GM23338 (cell line): ENCODE results near the gene NOX4. TPM values are rescaled to one million over a fixed set of nuclear protein-coding genes. Genes with fewer than 3 reads are reported as not detected.

Source experiments
- ATAC-seq: fragments of 200-7000 bp; cut with Tn5 transposase; 3 replicates; pipeline ENCODE4 v1.9.1; 2020
- DNase-seq: peaks from one replicate; pipeline ENCODE4 v3.0.0-alpha.2; 2015; ENCODE audit warnings: low spot score
- H2AFZ ChIP-seq: fragments of 200-600 bp; sonication (generic); 2 replicates; pipeline ENCODE4 v1.8.0; 2016; ENCODE audit warnings: antibody characterized with exemption, mild to moderate bottlenecking, moderate library complexity
- H3F3A ChIP-seq: fragments of 200-600 bp; sonication (generic); replicated peaks from 2 replicates; pipeline ENCODE4 v1.8.0; 2017; ENCODE audit warnings: antibody characterized with exemption, mixed run types, low read depth
- H3K27ac ChIP-seq: fragments of 200-600 bp; sonication (generic); 2 replicates; pipeline ENCODE4 v1.6.1; 2016; ENCODE audit warnings: low read depth
- H3K27me3 ChIP-seq: fragments of 200-600 bp; sonication (generic); 2 replicates; pipeline ENCODE4 v1.8.0; 2016; ENCODE audit warnings: mild to moderate bottlenecking, mixed run types, moderate library complexity; ENCODE audit not compliant: insufficient read depth
- H3K36me3 ChIP-seq: fragments of 200-600 bp; sonication (generic); 2 replicates; pipeline ENCODE4 v1.8.0; 2016; ENCODE audit warnings: mild to moderate bottlenecking; ENCODE audit not compliant: insufficient read depth
- H3K4me1 ChIP-seq: fragments of 200-600 bp; sonication (generic); 2 replicates; pipeline ENCODE4 v1.8.0; 2016; ENCODE audit warnings: mild to moderate bottlenecking, moderate library complexity; ENCODE audit not compliant: insufficient read depth
- H3K4me2 ChIP-seq: fragments of 200-600 bp; sonication (generic); 2 replicates; pipeline ENCODE4 v1.7.1; 2017; ENCODE audit warnings: mixed run types
- H3K4me3 ChIP-seq: fragments of 200-600 bp; sonication (generic); 2 replicates; pipeline ENCODE4 v1.6.1; 2016; ENCODE audit warnings: mixed run types
- H3K79me2 ChIP-seq: fragments of 200-600 bp; sonication (generic); replicated peaks from 2 replicates; pipeline ENCODE4 v1.8.0; 2017; ENCODE audit warnings: mild to moderate bottlenecking; ENCODE audit not compliant: insufficient read depth
- H3K9me2 ChIP-seq: fragments of 200-600 bp; sonication (generic); 2 replicates; pipeline ENCODE4 v1.8.0; 2017; ENCODE audit not compliant: insufficient read depth
- H4K20me1 ChIP-seq: fragments of 200-600 bp; sonication (generic); replicated peaks from 2 replicates; pipeline ENCODE4 v1.8.0; 2017; ENCODE audit warnings: mild to moderate bottlenecking; ENCODE audit not compliant: insufficient read depth
- H3K27ac Mint-ChIP-seq: 2 replicates; pipeline ENCODE4 v1.8.0; 2020; ENCODE audit warnings: inconsistent platforms, mild to moderate bottlenecking, moderate library complexity, mixed read lengths
- H3K27me3 Mint-ChIP-seq: 3 replicates; pipeline ENCODE4 v1.8.0; 2022; ENCODE audit warnings: low read depth, mild to moderate bottlenecking, moderate library complexity, mixed read lengths, inconsistent platforms; ENCODE audit not compliant: insufficient read depth, poor library complexity
- H3K36me3 Mint-ChIP-seq: 3 replicates; pipeline ENCODE4 v1.8.0; 2021; ENCODE audit warnings: low read depth, mild to moderate bottlenecking, inconsistent platforms, moderate library complexity, mixed read lengths
- H3K4me1 Mint-ChIP-seq: 3 replicates; pipeline ENCODE4 v1.8.0; 2020; ENCODE audit warnings: mild to moderate bottlenecking, inconsistent platforms, mixed read lengths
- H3K4me3 Mint-ChIP-seq: 3 replicates; pipeline ENCODE4 v1.8.0; 2021; ENCODE audit warnings: moderate library complexity, mild to moderate bottlenecking, inconsistent platforms, mixed read lengths
- H3K9me3 Mint-ChIP-seq: 3 replicates; pipeline ENCODE4 v1.8.0; 2020; ENCODE audit warnings: moderate library complexity, mild to moderate bottlenecking, inconsistent platforms, mixed read lengths
- CREB1 ChIP-seq: fragments of 250-450 bp; sonication (Bioruptor Pico); IDR thresholded peaks from 2 replicates; pipeline ENCODE4 v1.5.0; 2020; ENCODE audit warnings: low read depth, mild to moderate bottlenecking, moderate library complexity
- EZH2 ChIP-seq: fragments of 200-600 bp; sonication (generic); IDR thresholded peaks from one replicate; pipeline ENCODE4 v1.8.0; 2017; ENCODE audit warnings: antibody characterized with exemption, mild to moderate bottlenecking, low read depth; ENCODE audit not compliant: unreplicated experiment
- EZH2phosphoT487 ChIP-seq: fragments of 200-600 bp; sonication (generic); IDR thresholded peaks from one replicate; pipeline ENCODE4 v1.8.1; 2018; ENCODE audit warnings: antibody characterized with exemption; ENCODE audit not compliant: unreplicated experiment
- NANOG ChIP-seq: IDR thresholded peaks from 2 replicates; pipeline ENCODE4 v1.6.1; 2016; ENCODE audit warnings: antibody characterized with exemption, borderline replicate concordance
- POLR2AphosphoS5 ChIP-seq: IDR thresholded peaks from 2 replicates; pipeline ENCODE4 v1.6.1; 2016; ENCODE audit warnings: antibody characterized with exemption, low read depth
- STAT1 ChIP-seq: IDR thresholded peaks from one replicate; pipeline ENCODE4 v1.6.1; 2016; ENCODE audit warnings: antibody characterized with exemption; ENCODE audit not compliant: unreplicated experiment
- ZNF114 ChIP-seq: fragments of 250-450 bp; sonication (Bioruptor Pico); IDR thresholded peaks from 2 replicates; pipeline ENCODE4 v1.5.0; 2020; ENCODE audit warnings: mild to moderate bottlenecking, moderate library complexity
- ZNF331 ChIP-seq: fragments of 250-450 bp; sonication (Bioruptor Pico); IDR thresholded peaks from 2 replicates; pipeline ENCODE4 v1.5.0; 2020; ENCODE audit warnings: low read depth, mild to moderate bottlenecking, moderate library complexity
- polyA plus RNA-seq: library from polyadenylated mRNA; unstranded; fragments of >200 nt; fragmentation: Nextera tagmentation; extraction: Ambion mirVana; gene quantifications from 2 replicates; pipeline ENCODE4 v1.2.1, GENCODE V29; 2016
- total RNA-seq: library from RNA; depleted of rRNA; stranded (reverse); fragments of >200 nt; shearing (Covaris generic); gene quantifications from 2 replicates; pipeline ENCODE4 v1.2.3, GENCODE V29; 2014
- TF ChIP-seq, protein P1 (sequence below): IDR thresholded peaks from 2 replicates; pipeline ENCODE4 v1.6.1; 2016; ENCODE audit warnings: antibody characterized with exemption
- TF ChIP-seq, protein P2 (sequence below): fragments of 250-450 bp; sonication (Bioruptor Pico); IDR thresholded peaks from 2 replicates; pipeline ENCODE4 v1.5.0; 2020; ENCODE audit warnings: mild to moderate bottlenecking, moderate library complexity
- TF ChIP-seq, protein P3 (sequence below): IDR thresholded peaks from one replicate; pipeline ENCODE4 v1.6.1; 2018; ENCODE audit warnings: antibody characterized with exemption; ENCODE audit not compliant: unreplicated experiment
- TF ChIP-seq, protein P4 (sequence below), 2 experiments: fragments of 200-600 bp in 1 of 2; sonication (generic) in 1 of 2; conservative IDR thresholded peaks; 2 replicates each; pipeline versions ENCODE4 v1.5.1 to v1.6.1; 2016 to 2017; ENCODE audit warnings: antibody characterized with exemption in 2 of 2, low read depth in 2 of 2, mild to moderate bottlenecking in 2 of 2, moderate library complexity in 1 of 2

The NOX4 gene
- total and polyA plus RNA-seq, 2 experiments from 2014 or later: 1.9 to 2.6 TPM

DNA sequence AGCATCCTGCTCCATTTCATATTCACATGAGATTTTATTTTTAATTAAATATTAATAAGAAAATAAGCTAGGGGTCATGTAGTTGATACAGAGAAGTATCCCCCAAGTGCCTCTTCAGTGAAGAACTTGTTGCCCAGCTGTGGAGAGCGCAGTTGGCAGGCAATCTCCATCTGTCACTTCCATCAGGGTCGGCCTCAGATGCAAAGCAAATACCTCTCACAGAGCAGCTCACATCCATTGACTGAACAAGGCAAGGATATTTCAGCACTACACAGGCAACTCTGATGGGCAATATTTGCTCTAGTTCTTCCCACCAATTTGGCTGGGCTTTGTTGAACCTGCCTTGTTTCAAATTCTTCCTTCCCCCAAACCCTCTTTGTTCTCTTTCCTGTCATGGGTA lies 129.4 kb downstream of the NOX4 start:
- Mint-ChIP-seq H3K9me3 (no peaks in the 10 kb centered on the region; the same call in 2 of the 3 replicates), H3K27ac (no peak overlapping the region), H3K4me1 (peaks cover 22% of the 10 kb centered on the region), H3K4me3 (no peak overlapping the region), H3K27me3 (no peaks in the 10 kb centered on the region), H3K36me3 (peaks cover 5% of the 10 kb centered on the region; the same call in 2 of the 3 replicates)
- Histone ChIP-seq H4K20me1 (no peaks in the 10 kb centered on the region), H3K79me2 (no peaks in the 10 kb centered on the region), H3K4me1 (peaks cover 12% of the 10 kb centered on the region), H3K36me3 (no peaks in the 10 kb centered on the region), H3K4me2 (no peak overlapping the region), H3K27ac (no peak overlapping the region), H2AFZ (no peak overlapping the region), H3K9me2 (no peaks in the 10 kb centered on the region), H3K4me3 (no peak overlapping the region), H3F3A (no peaks in the 10 kb centered on the region), H3K27me3 (no peaks in the 10 kb centered on the region)
- DNase-seq (no peak), ATAC-seq (no peak)
- TF ChIP-seq POLR2AphosphoS5 (no peak), STAT1 (no peak), EZH2 (no peak), ZNF114 (CRISPR knock-in tag) (no peak), NANOG (no peak), ZNF331 (no peak), CREB1 (CRISPR knock-in tag) (no peak), EZH2phosphoT487 (no peak)
- TF ChIP-seq, protein P1, sequence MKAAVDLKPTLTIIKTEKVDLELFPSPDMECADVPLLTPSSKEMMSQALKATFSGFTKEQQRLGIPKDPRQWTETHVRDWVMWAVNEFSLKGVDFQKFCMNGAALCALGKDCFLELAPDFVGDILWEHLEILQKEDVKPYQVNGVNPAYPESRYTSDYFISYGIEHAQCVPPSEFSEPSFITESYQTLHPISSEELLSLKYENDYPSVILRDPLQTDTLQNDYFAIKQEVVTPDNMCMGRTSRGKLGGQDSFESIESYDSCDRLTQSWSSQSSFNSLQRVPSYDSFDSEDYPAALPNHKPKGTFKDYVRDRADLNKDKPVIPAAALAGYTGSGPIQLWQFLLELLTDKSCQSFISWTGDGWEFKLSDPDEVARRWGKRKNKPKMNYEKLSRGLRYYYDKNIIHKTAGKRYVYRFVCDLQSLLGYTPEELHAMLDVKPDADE: no peak
- TF ChIP-seq, protein P2, sequence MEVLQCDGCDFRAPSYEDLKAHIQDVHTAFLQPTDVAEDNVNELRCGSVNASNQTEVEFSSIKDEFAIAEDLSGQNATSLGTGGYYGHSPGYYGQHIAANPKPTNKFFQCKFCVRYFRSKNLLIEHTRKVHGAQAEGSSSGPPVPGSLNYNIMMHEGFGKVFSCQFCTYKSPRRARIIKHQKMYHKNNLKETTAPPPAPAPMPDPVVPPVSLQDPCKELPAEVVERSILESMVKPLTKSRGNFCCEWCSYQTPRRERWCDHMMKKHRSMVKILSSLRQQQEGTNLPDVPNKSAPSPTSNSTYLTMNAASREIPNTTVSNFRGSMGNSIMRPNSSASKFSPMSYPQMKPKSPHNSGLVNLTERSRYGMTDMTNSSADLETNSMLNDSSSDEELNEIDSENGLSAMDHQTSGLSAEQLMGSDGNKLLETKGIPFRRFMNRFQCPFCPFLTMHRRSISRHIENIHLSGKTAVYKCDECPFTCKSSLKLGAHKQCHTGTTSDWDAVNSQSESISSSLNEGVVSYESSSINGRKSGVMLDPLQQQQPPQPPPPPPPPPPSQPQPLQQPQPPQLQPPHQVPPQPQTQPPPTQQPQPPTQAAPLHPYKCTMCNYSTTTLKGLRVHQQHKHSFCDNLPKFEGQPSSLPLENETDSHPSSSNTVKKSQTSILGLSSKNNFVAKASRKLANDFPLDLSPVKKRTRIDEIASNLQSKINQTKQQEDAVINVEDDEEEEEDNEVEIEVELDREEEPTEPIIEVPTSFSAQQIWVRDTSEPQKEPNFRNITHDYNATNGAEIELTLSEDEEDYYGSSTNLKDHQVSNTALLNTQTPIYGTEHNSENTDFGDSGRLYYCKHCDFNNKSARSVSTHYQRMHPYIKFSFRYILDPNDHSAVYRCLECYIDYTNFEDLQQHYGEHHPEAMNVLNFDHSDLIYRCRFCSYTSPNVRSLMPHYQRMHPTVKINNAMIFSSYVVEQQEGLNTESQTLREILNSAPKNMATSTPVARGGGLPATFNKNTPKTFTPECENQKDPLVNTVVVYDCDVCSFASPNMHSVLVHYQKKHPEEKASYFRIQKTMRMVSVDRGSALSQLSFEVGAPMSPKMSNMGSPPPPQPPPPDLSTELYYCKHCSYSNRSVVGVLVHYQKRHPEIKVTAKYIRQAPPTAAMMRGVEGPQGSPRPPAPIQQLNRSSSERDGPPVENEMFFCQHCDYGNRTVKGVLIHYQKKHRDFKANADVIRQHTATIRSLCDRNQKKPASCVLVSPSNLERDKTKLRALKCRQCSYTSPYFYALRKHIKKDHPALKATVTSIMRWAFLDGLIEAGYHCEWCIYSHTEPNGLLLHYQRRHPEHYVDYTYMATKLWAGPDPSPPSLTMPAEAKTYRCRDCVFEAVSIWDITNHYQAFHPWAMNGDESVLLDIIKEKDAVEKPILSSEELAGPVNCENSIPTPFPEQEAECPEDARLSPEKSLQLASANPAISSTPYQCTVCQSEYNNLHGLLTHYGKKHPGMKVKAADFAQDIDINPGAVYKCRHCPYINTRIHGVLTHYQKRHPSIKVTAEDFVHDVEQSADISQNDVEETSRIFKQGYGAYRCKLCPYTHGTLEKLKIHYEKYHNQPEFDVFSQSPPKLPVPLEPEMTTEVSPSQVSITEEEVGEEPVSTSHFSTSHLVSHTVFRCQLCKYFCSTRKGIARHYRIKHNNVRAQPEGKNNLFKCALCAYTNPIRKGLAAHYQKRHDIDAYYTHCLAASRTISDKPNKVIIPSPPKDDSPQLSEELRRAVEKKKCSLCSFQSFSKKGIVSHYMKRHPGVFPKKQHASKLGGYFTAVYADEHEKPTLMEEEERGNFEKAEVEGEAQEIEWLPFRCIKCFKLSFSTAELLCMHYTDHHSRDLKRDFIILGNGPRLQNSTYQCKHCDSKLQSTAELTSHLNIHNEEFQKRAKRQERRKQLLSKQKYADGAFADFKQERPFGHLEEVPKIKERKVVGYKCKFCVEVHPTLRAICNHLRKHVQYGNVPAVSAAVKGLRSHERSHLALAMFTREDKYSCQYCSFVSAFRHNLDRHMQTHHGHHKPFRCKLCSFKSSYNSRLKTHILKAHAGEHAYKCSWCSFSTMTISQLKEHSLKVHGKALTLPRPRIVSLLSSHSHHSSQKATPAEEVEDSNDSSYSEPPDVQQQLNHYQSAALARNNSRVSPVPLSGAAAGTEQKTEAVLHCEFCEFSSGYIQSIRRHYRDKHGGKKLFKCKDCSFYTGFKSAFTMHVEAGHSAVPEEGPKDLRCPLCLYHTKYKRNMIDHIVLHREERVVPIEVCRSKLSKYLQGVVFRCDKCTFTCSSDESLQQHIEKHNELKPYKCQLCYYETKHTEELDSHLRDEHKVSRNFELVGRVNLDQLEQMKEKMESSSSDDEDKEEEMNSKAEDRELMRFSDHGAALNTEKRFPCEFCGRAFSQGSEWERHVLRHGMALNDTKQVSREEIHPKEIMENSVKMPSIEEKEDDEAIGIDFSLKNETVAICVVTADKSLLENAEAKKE (CRISPR knock-in tag): no peak
- TF ChIP-seq, protein P3, sequence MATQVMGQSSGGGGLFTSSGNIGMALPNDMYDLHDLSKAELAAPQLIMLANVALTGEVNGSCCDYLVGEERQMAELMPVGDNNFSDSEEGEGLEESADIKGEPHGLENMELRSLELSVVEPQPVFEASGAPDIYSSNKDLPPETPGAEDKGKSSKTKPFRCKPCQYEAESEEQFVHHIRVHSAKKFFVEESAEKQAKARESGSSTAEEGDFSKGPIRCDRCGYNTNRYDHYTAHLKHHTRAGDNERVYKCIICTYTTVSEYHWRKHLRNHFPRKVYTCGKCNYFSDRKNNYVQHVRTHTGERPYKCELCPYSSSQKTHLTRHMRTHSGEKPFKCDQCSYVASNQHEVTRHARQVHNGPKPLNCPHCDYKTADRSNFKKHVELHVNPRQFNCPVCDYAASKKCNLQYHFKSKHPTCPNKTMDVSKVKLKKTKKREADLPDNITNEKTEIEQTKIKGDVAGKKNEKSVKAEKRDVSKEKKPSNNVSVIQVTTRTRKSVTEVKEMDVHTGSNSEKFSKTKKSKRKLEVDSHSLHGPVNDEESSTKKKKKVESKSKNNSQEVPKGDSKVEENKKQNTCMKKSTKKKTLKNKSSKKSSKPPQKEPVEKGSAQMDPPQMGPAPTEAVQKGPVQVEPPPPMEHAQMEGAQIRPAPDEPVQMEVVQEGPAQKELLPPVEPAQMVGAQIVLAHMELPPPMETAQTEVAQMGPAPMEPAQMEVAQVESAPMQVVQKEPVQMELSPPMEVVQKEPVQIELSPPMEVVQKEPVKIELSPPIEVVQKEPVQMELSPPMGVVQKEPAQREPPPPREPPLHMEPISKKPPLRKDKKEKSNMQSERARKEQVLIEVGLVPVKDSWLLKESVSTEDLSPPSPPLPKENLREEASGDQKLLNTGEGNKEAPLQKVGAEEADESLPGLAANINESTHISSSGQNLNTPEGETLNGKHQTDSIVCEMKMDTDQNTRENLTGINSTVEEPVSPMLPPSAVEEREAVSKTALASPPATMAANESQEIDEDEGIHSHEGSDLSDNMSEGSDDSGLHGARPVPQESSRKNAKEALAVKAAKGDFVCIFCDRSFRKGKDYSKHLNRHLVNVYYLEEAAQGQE: no peak
- TF ChIP-seq, protein P4, sequence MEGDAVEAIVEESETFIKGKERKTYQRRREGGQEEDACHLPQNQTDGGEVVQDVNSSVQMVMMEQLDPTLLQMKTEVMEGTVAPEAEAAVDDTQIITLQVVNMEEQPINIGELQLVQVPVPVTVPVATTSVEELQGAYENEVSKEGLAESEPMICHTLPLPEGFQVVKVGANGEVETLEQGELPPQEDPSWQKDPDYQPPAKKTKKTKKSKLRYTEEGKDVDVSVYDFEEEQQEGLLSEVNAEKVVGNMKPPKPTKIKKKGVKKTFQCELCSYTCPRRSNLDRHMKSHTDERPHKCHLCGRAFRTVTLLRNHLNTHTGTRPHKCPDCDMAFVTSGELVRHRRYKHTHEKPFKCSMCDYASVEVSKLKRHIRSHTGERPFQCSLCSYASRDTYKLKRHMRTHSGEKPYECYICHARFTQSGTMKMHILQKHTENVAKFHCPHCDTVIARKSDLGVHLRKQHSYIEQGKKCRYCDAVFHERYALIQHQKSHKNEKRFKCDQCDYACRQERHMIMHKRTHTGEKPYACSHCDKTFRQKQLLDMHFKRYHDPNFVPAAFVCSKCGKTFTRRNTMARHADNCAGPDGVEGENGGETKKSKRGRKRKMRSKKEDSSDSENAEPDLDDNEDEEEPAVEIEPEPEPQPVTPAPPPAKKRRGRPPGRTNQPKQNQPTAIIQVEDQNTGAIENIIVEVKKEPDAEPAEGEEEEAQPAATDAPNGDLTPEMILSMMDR (conservative IDR thresholded peaks at IDR 0.05; ENCODE audit: low read depth in 2 of 2): no peak
